K562 (cell line): Measurements from ENCODE around the gene RGS19.

Experiments
- KLF10 ChIP-seq: fragments of 250-450 bp; sonication (Bioruptor Pico); IDR thresholded peaks from 2 replicates; pipeline ENCODE4 v1.6.1; 2021; ENCODE audit warnings: matching md5 sums
- NRF1 ChIP-seq, 2 experiments: fragments of 450-650 bp; IDR thresholded peaks in 1 of 2; conservative IDR thresholded peaks in 1 of 2; 2 replicates each; pipeline ENCODE4 v1.6.1; 2014; ENCODE audit warnings: mild to moderate bottlenecking in 2 of 2
- PHF20 ChIP-seq: fragments of 450-650 bp; IDR thresholded peaks from 2 replicates; pipeline ENCODE4 v1.6.1; 2018; ENCODE audit not compliant: partially characterized antibody

GRCh38 chr20:64093013-64093503 is 13.7 kb upstream of the RGS19 start:
- TF ChIP-seq NRF1 (conservative IDR thresholded peaks at IDR 0.05 in 1 of 2, IDR thresholded peaks at IDR 0.05 in 1 of 2) (no peak), PHF20 (no peak), KLF10 (no peak)
